Putamen (tissue), 1 donor: Measurements from ENCODE around the gene SCN8A.

Experiments used
- DNase-seq: peaks from one replicate; pipeline ENCODE4 v3.0.0-alpha.2; 2016; ENCODE audit warnings: low spot score

The SCN8A gene

GRCh38 chr12:51834411-51834810 is 243.4 kb downstream of the SCN8A start:
- DNase-seq = no peak

GRCh38 chr12:51836041-51836826 is 245.2 kb downstream of the SCN8A start:
- no peak for DNase-seq

DNA sequence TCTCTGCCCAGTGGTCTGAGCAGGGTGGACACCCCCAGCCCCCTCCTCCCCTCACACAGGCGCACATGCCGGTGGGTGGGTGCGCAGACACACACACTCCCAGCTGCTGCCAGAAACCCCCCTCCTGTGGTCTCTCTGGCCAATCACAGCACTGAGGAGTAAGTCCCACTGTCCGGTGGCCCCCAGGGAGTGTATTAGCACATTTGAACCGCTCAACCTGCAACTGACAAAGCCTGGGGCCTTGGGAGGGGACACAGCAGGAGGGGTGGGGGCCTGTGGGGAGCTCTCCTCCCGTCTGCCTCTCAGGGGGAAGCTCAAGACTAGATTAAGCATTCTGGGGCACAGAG is 245.8 kb downstream of the SCN8A start:
- DNase-seq = no peak

GRCh38 chr12:51837286-51837685 is 246.3 kb downstream of the SCN8A start:
- no peak for DNase-seq

GRCh38 chr12:51838036-51838435 is 247.0 kb downstream of the SCN8A start:
- DNase-seq = no peak

DNA sequence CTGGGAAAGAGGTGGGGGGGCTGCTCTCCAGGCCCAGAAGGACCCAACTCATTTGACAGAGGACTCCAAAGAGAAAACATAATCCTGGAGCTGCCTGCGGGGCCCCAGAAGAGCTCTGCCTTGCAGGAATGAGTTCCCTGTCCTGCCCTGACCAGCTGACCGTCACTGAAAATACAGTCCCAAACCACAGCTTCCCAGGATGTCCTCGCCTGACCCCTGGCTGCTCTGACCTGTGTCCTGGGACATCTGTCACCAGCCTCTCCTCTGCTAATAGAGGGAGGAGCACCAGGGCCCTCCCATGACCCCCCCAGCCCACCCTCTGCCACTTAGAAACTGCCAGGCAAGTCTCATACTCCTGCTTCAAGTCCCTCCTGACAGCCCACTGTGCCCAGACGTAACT is 247.7 kb downstream of the SCN8A start:
- no peak for DNase-seq

GRCh38 chr12:51839310-51839947 is 248.4 kb downstream of the SCN8A start:
- no peak for DNase-seq

DNA sequence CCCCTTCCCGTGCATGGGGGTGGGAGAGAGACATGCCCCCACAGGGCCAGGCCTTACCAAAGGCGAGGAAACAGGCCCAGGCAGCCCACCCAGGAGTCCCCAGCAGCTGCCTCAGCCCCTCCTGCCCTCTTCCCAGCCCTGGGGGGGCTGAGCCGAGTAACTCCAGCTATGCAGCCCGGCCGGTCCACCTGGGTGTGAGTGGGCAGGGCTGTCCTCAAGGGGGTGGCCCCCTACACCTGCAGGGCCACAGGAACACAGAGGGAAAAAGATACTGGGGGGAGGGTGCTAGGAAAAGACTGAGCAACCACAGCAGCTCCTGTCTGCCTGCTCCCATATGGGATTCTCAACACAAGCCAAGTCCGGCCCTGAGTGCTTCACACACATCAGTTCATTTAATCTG is 249.9 kb downstream of the SCN8A start:
- DNase-seq = no peak

- DNase-seq = no peak
Observed at GRCh38 chr12:51841727-51842126, 250.7 kb downstream of the SCN8A start.

GRCh38 chr12:51844854-51845253 is 253.8 kb downstream of the SCN8A start:
- DNase-seq = no peak

- DNase-seq = no peak
Observed at GRCh38 chr12:51845482-51845881, 254.4 kb downstream of the SCN8A start.

DNA sequence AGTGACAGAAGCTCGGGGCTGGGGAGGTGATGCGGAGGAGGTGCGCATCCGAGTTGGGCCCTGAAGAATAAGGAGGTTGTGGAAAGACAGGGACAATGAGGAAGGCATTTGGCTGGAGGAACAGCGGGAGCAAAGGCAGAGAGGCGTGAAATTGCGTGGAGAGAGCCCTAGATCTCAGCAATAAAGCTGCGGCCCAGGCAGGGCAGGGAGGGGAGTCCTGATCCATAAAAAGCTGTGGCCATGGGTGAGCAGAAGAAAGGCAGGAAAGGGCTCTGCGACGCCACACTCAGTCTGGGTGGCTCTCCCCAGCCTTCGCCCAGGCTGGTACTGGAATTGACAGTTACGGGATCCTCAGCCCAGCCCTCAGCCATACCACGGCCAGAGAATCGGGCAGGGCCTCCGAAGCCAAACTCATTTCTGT is 255.2 kb downstream of the SCN8A start:
- no peak for DNase-seq

DNA sequence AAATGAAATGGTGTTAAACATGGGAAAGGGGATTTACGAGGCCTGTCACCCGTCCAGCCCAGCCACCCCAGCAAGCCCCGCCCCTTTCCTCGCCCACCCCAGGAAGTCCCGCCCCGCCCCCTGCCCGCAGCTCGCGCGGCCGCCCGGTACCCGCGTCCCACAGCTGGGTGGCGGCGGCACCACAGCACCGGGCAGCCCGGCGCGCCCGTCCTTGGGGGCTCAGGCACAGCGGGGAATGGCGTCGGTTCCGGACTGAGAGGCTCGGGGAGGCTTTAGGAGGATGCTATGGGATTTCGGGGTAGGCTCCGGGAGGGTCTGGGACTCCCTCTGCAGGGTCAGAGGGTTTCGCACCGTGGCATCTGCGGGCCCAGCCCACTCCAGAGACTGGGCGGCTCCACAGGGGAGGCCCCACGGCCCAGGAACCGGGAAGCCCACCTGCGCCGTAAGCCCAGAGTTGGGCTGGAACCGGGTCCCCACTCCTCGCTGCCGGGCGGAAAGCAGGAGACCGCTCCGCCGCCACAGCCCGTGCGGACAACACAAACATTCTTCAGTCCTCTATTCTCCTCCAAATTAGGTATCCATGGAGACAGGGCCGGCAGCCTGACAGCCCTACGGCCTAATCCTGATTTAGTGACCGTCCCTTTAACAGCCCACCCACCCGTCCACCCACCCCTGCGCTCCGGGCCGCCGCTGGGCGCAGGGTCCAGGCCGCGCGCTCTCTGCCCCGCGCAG is 256.0 kb downstream of the SCN8A start:
- DNase-seq = no peak

- no peak for DNase-seq
Observed at GRCh38 chr12:51847643-51848325, 256.8 kb downstream of the SCN8A start.

- no peak for DNase-seq
Observed at GRCh38 chr12:51848326-51848727, 257.3 kb downstream of the SCN8A start, which contains the start of gene FIGNL2. TSS of gene FIGNL2 (minus strand) at chr12:51848718. CDS start at chr12:51822413, 26,305 bp downstream.

GRCh38 chr12:51848841-51849735 is 258.1 kb downstream of the SCN8A start:
- DNase-seq = no peak

- DNase-seq = no peak
Observed at GRCh38 chr12:51850081-51850964, 259.3 kb downstream of the SCN8A start.

DNA sequence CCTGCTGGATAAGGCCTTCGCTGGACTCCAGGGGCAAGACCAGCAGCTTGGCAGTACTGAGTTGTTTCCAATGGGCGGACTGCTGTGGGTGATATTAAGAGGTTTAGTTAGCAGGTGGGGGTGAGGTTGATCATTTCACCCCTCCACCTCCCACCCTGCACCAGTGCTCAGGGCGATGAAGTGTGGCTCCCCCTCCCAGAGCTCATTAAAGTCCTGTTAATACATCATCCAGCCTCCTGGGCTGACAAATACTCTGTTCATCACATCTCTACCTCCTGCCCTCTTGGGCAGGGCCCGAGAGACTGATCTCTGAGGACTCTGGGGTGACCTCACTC is 259.9 kb downstream of the SCN8A start:
- no peak for DNase-seq

- no peak for DNase-seq
Observed at GRCh38 chr12:51851413-51852124, 260.5 kb downstream of the SCN8A start.
